ENCODE results near the gene ITGB3BP. TPM values are rescaled to one million over a fixed set of nuclear protein-coding genes. Genes with fewer than 3 reads are reported as not detected.

ITGB3BP gene, protein sequence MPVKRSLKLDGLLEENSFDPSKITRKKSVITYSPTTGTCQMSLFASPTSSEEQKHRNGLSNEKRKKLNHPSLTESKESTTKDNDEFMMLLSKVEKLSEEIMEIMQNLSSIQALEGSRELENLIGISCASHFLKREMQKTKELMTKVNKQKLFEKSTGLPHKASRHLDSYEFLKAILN
- 24.0 to 27.9 TPM (median 26.9 TPM) in 5 replicates for total RNA-seq (2022; extraction: Qiagen RNA extraction; ENCODE audit: low read depth)

GRCh38 chr1:63522891-63523728 lies at the start of gene ITGB3BP, which contains the start of gene EFCAB7:
ITGB3BP (minus strand) TSS chr1:63523225; CDS start chr1:63523133, 92 bp downstream.
EFCAB7 (plus strand) TSS chr1:63523525; CDS start chr1:63525573, 2,048 bp downstream.

Other genes with a start within 250 kb of the ITGB3BP start
- gene FOXD3, start 200.7 kb downstream of the ITGB3BP start, total RNA-seq (2022; extraction: Qiagen RNA extraction; ENCODE audit: low read depth) = 0.45 to 0.92 TPM (median 0.79 TPM) in 5 replicates
- gene ALG6, start 155.6 kb downstream of the ITGB3BP start, total RNA-seq (2022; extraction: Qiagen RNA extraction; ENCODE audit: low read depth) = 4.8 to 7.7 TPM (median 7.3 TPM) in 5 replicates
- 2.3 to 4.2 TPM (median 3.4 TPM) in 5 replicates for gene EFCAB7, start 300 bp upstream of the ITGB3BP start, total RNA-seq (2022; extraction: Qiagen RNA extraction; ENCODE audit: low read depth)
- 36.1 to 40.5 TPM (median 39.4 TPM) in 5 replicates for gene PGM1, start 70.2 kb upstream of the ITGB3BP start, total RNA-seq (2022; extraction: Qiagen RNA extraction; ENCODE audit: low read depth)